ENCODE data around the gene VMP1. TPM values are rescaled to one million over a fixed set of nuclear protein-coding genes. Genes with fewer than 3 reads are reported as not detected.

The VMP1 gene
- total and polyA plus RNA-seq, 2 donors (not counting 1 experiment from before 2014, with no cell fraction given) = 125 to 235 TPM

GRCh38 chr17:59698143-59698542, 9.3 kb upstream of the VMP1 start:
- no peak for DNase-seq (ENCODE audit: low read depth in 2 of 2)
- Histone ChIP-seq H3K27ac (ENCODE audit: insufficient read depth, low read length) (no peak overlapping the region), H2AFZ (ENCODE audit: low read length) (no peak overlapping the region), H3K79me2 (ENCODE audit: control insufficient read depth, insufficient read depth, low read length) (peaks cover 91% of the 10 kb centered on the region), H3K4me1 (ENCODE audit: control insufficient read depth, extremely low read depth, insufficient read depth, low read length) (no peaks in the 10 kb centered on the region), H4K20me1 (ENCODE audit: control insufficient read depth, extremely low read depth, insufficient read depth, low read length) (no peaks in the 10 kb centered on the region), H3K4me2 (ENCODE audit: extremely low read depth, insufficient read depth, low read length) (no peak overlapping the region), H3K27me3 (ENCODE audit: control insufficient read depth, insufficient read depth, low read length) (no peaks in the 10 kb centered on the region), H3K9ac (ENCODE audit: insufficient read depth, low read length) (no peak overlapping the region), H3K36me3 (ENCODE audit: control insufficient read depth, insufficient read depth, low read length) (peaks cover 18% of the 10 kb centered on the region), H3K4me3 (replicated peaks in 1 of 4; ENCODE audit: control extremely low read depth in 1 of 4, insufficient read depth in 1 of 4, low read depth in 3 of 4, low read length in 4 of 4) (no peak overlapping the region), H3K9me3 (ENCODE audit: control insufficient read depth, insufficient read depth, low read depth, low read length) (no peaks in the 10 kb centered on the region)
- TF ChIP-seq, protein P1, sequence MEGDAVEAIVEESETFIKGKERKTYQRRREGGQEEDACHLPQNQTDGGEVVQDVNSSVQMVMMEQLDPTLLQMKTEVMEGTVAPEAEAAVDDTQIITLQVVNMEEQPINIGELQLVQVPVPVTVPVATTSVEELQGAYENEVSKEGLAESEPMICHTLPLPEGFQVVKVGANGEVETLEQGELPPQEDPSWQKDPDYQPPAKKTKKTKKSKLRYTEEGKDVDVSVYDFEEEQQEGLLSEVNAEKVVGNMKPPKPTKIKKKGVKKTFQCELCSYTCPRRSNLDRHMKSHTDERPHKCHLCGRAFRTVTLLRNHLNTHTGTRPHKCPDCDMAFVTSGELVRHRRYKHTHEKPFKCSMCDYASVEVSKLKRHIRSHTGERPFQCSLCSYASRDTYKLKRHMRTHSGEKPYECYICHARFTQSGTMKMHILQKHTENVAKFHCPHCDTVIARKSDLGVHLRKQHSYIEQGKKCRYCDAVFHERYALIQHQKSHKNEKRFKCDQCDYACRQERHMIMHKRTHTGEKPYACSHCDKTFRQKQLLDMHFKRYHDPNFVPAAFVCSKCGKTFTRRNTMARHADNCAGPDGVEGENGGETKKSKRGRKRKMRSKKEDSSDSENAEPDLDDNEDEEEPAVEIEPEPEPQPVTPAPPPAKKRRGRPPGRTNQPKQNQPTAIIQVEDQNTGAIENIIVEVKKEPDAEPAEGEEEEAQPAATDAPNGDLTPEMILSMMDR (conservative IDR thresholded peaks at IDR 0.05 in 1 of 2, IDR thresholded peaks at IDR 0.05 in 1 of 2; ENCODE audit: low read depth in 1 of 2, low read length in 2 of 2) = no peak
- TF ChIP-seq EZH2 (IDR thresholded peaks at IDR 0.05; ENCODE audit: low read length, missing control alignments) = no peak

DNA sequence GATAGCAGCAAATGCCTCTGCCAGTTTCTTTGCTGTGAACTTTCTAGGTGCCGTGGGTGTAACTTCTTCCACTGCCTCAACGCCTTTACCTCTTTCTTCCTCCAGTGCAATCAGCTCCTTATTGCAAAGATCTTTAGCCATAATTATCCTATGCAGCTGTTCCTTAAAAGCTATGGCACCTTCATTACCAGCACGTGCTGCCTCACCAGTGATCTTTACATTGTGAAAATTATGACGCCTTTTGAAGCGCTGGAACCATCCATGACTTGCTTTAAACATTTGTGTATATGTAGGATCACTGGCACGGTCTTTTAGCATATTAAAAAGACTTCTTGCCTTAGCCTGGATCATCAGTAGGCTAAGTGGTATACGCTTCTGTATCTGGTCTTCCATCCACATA, 8.2 kb upstream of the VMP1 start:
- no peak overlapping the region for H2AFZ ChIP-seq (ENCODE audit: low read length)
- TF ChIP-seq, protein P1 (conservative IDR thresholded peaks at IDR 0.05 in 1 of 2, IDR thresholded peaks at IDR 0.05 in 1 of 2; ENCODE audit: low read depth in 1 of 2, low read length in 2 of 2) = no peak
- H3K4me2 ChIP-seq (ENCODE audit: extremely low read depth, insufficient read depth, low read length) = no peak overlapping the region
- H3K36me3 ChIP-seq (ENCODE audit: control insufficient read depth, insufficient read depth, low read length) = peaks cover 13% of the 10 kb centered on the region
- H3K9me3 ChIP-seq (ENCODE audit: control insufficient read depth, insufficient read depth, low read depth, low read length) = no peaks in the 10 kb centered on the region
- peaks cover 94% of the 10 kb centered on the region for H3K79me2 ChIP-seq (ENCODE audit: control insufficient read depth, insufficient read depth, low read length)
- no peak overlapping the region for H3K9ac ChIP-seq (ENCODE audit: insufficient read depth, low read length)
- H3K27me3 ChIP-seq (ENCODE audit: control insufficient read depth, insufficient read depth, low read length) = no peaks in the 10 kb centered on the region
- no peaks in the 10 kb centered on the region for H3K4me1 ChIP-seq (ENCODE audit: control insufficient read depth, extremely low read depth, insufficient read depth, low read length)
- no peaks in the 10 kb centered on the region for H4K20me1 ChIP-seq (ENCODE audit: control insufficient read depth, extremely low read depth, insufficient read depth, low read length)
- no peak overlapping the region for H3K4me3 ChIP-seq (replicated peaks in 1 of 4; ENCODE audit: control extremely low read depth in 1 of 4, insufficient read depth in 1 of 4, low read depth in 3 of 4, low read length in 4 of 4)
- no peak overlapping the region for H3K27ac ChIP-seq (ENCODE audit: insufficient read depth, low read length)
- no peak for DNase-seq (ENCODE audit: low read depth in 2 of 2)

DNA sequence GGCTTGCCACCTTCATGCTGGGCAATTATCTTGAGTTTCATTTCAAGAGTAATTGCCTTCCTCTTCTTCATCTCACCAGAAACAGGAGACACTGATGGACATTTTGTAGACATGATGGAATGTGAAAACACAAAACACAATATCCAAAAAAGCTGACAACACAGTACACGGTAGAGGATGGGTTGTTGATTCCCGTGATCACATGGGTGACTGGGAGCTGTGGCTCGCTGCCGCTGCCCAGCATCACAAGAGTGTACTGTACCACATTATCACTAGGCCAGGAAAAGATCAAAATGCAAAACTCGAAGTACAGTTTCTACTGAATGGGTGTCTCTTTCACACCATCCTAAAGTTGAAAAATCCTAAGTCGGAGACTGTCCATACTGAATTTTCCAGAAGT, 7.7 kb upstream of the VMP1 start:
- Histone ChIP-seq H3K36me3 (ENCODE audit: control insufficient read depth, insufficient read depth, low read length) (peaks cover 11% of the 10 kb centered on the region), H3K27ac (ENCODE audit: insufficient read depth, low read length) (no peak overlapping the region), H3K4me3 (replicated peaks in 1 of 4; ENCODE audit: control extremely low read depth in 1 of 4, insufficient read depth in 1 of 4, low read depth in 3 of 4, low read length in 4 of 4) (no peak overlapping the region), H3K4me2 (ENCODE audit: extremely low read depth, insufficient read depth, low read length) (no peak overlapping the region), H4K20me1 (ENCODE audit: control insufficient read depth, extremely low read depth, insufficient read depth, low read length) (no peaks in the 10 kb centered on the region), H3K79me2 (ENCODE audit: control insufficient read depth, insufficient read depth, low read length) (peaks cover 95% of the 10 kb centered on the region), H3K27me3 (ENCODE audit: control insufficient read depth, insufficient read depth, low read length) (no peaks in the 10 kb centered on the region), H3K9me3 (ENCODE audit: control insufficient read depth, insufficient read depth, low read depth, low read length) (no peaks in the 10 kb centered on the region), H2AFZ (ENCODE audit: low read length) (no peak overlapping the region), H3K4me1 (ENCODE audit: control insufficient read depth, extremely low read depth, insufficient read depth, low read length) (no peaks in the 10 kb centered on the region), H3K9ac (ENCODE audit: insufficient read depth, low read length) (no peak overlapping the region)
- no peak for DNase-seq (ENCODE audit: low read depth in 2 of 2)
- no peak for TF ChIP-seq EZH2 (IDR thresholded peaks at IDR 0.05; ENCODE audit: low read length, missing control alignments)
- TF ChIP-seq, protein P1 (conservative IDR thresholded peaks at IDR 0.05 in 1 of 2, IDR thresholded peaks at IDR 0.05 in 1 of 2; ENCODE audit: low read depth in 1 of 2, low read length in 2 of 2) = no peak
